Measurements from ENCODE around the gene NELFCD.

NELFCD gene

GRCh38 chr20:58986968-58987517, 6.0 kb downstream of the NELFCD start (continued):
- TF ChIP-seq ZNF518A (tag by site-specific recombination; conservative IDR thresholded peaks at IDR 0.05; ENCODE audit: low read depth) (no peak), ZNF157 (tag by site-specific recombination; IDR thresholded peaks at IDR 0.05) (no peak), KLF16 (tag by site-specific recombination; IDR thresholded peaks at IDR 0.05) (no peak), ZNF558 (tag by site-specific recombination; IDR thresholded peaks at IDR 0.05) (no peak), ZNF174 (tag by site-specific recombination; IDR thresholded peaks at IDR 0.05) (no peak), SCRT2 (tag by site-specific recombination; IDR thresholded peaks at IDR 0.05) (peak; percentile 88), ZNF302 (tag by site-specific recombination; IDR thresholded peaks at IDR 0.05; ENCODE audit: low read depth) (no peak), ZFP69B (tag by site-specific recombination; IDR thresholded peaks at IDR 0.05) (no peak), ZNF571 (tag by site-specific recombination; IDR thresholded peaks at IDR 0.05) (no peak)

DNA sequence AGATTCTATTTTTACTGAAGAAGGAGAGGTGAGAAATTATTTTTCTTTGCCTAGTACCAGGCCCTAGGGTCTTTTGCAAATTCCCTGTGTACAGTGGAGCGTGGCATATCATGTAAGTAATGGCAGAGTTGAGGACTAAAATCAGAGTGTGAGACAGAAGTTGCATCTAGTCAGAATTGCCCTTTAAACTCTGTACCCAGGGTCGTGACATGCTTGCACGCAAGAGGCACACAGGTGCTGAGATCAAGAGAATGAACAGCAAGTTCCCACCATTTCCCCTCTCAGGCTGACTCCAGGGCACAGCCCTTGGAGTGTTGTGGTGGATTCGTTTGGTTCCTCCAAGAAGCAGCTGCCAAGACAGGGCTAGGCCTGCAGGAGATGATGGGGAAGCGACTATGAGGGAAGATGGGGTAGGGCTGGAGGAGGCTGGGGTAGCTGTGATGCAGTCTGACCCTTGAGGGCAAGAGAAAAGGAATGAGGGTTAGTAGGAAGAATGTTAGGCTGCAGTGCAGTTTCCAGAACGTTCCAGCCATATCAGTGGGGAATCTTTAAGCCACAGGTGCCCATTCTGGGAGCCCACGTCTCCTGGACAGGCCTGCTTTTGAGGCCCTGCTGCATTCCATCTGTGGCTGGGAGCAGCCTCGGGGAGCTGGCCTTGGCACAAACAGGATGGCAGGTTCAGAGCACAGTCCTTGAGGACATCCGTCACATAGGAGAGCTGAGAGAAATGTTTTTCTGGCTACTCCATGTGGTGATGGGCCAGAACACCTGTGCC, 6.9 kb downstream of the NELFCD start:
- POLR2A ChIA-PET: no interaction called here
- H3K9me3 ChIP-seq (ENCODE audit: control insufficient read depth, insufficient read depth, low read depth, low read length): no peaks in the 10 kb centered on the region
- no peak overlapping the region for H3K4me3 ChIP-seq (ENCODE audit: low read depth, low read length)
- no peak overlapping the region for H3K27ac ChIP-seq (ENCODE audit: extremely low read depth, low read depth, low read length)
- no peak for TF ChIP-seq ATF2 (tag by site-specific recombination; IDR thresholded peaks at IDR 0.05; ENCODE audit: low read depth)
- TF ChIP-seq KLF1 (tag by site-specific recombination; IDR thresholded peaks at IDR 0.05): no peak
- TF ChIP-seq ZNF18 (tag by site-specific recombination; IDR thresholded peaks at IDR 0.05): no peak
- TF ChIP-seq ZNF830 (tag by site-specific recombination; IDR thresholded peaks at IDR 0.05; ENCODE audit: low read depth): no peak
- no peak for TF ChIP-seq KLF9 (tag by site-specific recombination; IDR thresholded peaks at IDR 0.05; ENCODE audit: low read depth)
- TF ChIP-seq MZF1 (tag by site-specific recombination; IDR thresholded peaks at IDR 0.05; ENCODE audit: borderline replicate concordance): no peak
- TF ChIP-seq MYNN (tag by site-specific recombination; IDR thresholded peaks at IDR 0.05; ENCODE audit: borderline replicate concordance): no peak
- TF ChIP-seq ZBTB8A (tag by site-specific recombination; IDR thresholded peaks at IDR 0.05): no peak
- no peak for TF ChIP-seq TCF7L2 (IDR thresholded peaks at IDR 0.05; ENCODE audit: borderline replicate concordance, low read depth, low read length)
- TF ChIP-seq ZBTB21 (tag by site-specific recombination; IDR thresholded peaks at IDR 0.05): no peak
- TF ChIP-seq ZFP37 (tag by site-specific recombination; IDR thresholded peaks at IDR 0.05): no peak
- no peak for TF ChIP-seq HOXA7 (CRISPR knock-in tag; IDR thresholded peaks at IDR 0.05; ENCODE audit: borderline replicate concordance)
- TF ChIP-seq EGR2 (tag by site-specific recombination; IDR thresholded peaks at IDR 0.05; ENCODE audit: low read depth): no peak
- no peak for TF ChIP-seq WT1 (tag by site-specific recombination; IDR thresholded peaks at IDR 0.05)
- no peak for TF ChIP-seq ZNF239 (tag by site-specific recombination; IDR thresholded peaks at IDR 0.05)
- no peak for TF ChIP-seq ZNF549 (tag by site-specific recombination; IDR thresholded peaks at IDR 0.05)
- CTCF ChIA-PET: no interaction called here
- H3K36me3 ChIP-seq (ENCODE audit: control insufficient read depth in 2 of 2, insufficient read depth in 1 of 2, low read length in 2 of 2): peaks cover 17 to 80% of the 10 kb centered on the region in 2 experiments; a peak in 2 of 3 replicates
- no peaks in the 10 kb centered on the region for H3K4me1 ChIP-seq (ENCODE audit: control insufficient read depth, insufficient read depth, low read length)

Data from HEK293 (cell line).